Activated CD4-positive, alpha-beta T cell treated with anti-CD3 and anti-CD28 coated beads, Interleukin-2, amount 10 ng/mL, durations not matched to agents 24 days and 14 days (primary cell): ENCODE measurements around the gene SLC44A4. TPM values are rescaled to one million over a fixed set of nuclear protein-coding genes. Genes with fewer than 3 reads are reported as not detected.
"Not testable (repeated sequence)": the region's sequence is repeated elsewhere in the genome, so short reads cannot be mapped to it uniquely, and the experiment has no call there.

Experiments used
- DNase-seq: peaks from one replicate; pipeline ENCODE4 v3.0.0; 2022
- H3K27ac Mint-ChIP-seq: one replicate; pipeline ENCODE4 v1.8.0; 2022; ENCODE audit warnings: mild to moderate bottlenecking, mixed read lengths
- H3K27me3 Mint-ChIP-seq: one replicate; pipeline ENCODE4 v1.8.0; 2022; ENCODE audit warnings: mixed read lengths
- H3K36me3 Mint-ChIP-seq: one replicate; pipeline ENCODE4 v1.8.0; 2022; ENCODE audit warnings: low read depth, mild to moderate bottlenecking, mixed read lengths
- H3K4me1 Mint-ChIP-seq: one replicate; pipeline ENCODE4 v1.8.0; 2021; ENCODE audit warnings: mixed read lengths
- H3K4me3 Mint-ChIP-seq: one replicate; pipeline ENCODE4 v1.8.0; 2022; ENCODE audit warnings: mild to moderate bottlenecking, moderate library complexity, mixed read lengths
- H3K9me3 Mint-ChIP-seq: one replicate; pipeline ENCODE4 v1.8.0; 2021; ENCODE audit warnings: mixed read lengths
- intact Hi-C: fragments of 100-400 bp; cut with micrococcal nuclease; formaldehyde crosslinking; loops from one replicate; pipeline ENCODE4 v1.15.1; 2023
- total RNA-seq: library from RNA; stranded (reverse); gene quantifications from 2 replicates; pipeline ENCODE4 v1.2.3, GENCODE V29; 2022

Gene SLC44A4
- total RNA-seq, 1 donor from 2014 or later: not detected

- H3K4me3 Mint-ChIP-seq: peak overlapping the region; percentile 91
- intact Hi-C loops: loop anchor here (1.0 kb wide), 2 partner anchors 151 to 166 kb away; no protein-coding TSS in a partner anchor
- H3K27ac Mint-ChIP-seq: peak overlapping the region; percentile 82
- H3K27me3 Mint-ChIP-seq: no peaks in the 10 kb centered on the region
- H3K4me1 Mint-ChIP-seq: peaks cover 24% of the 10 kb centered on the region
- no peak for DNase-seq
- no peaks in the 10 kb centered on the region for H3K9me3 Mint-ChIP-seq
- H3K36me3 Mint-ChIP-seq: peaks cover 26% of the 10 kb centered on the region
Observed at GRCh38 chr6:31830886-31831335, 47.9 kb downstream of the SLC44A4 start.

GRCh38 chr6:31829633-31830283 is 49.0 kb downstream of the SLC44A4 start:
- Mint-ChIP-seq H3K27me3 (no peaks in the 10 kb centered on the region), H3K36me3 (peaks cover 18% of the 10 kb centered on the region), H3K4me3 (peak overlapping the region; percentile 91), H3K9me3 (no peaks in the 10 kb centered on the region), H3K27ac (peak overlapping the region; percentile 82), H3K4me1 (peaks cover 30% of the 10 kb centered on the region)
- peak; percentile 72 for DNase-seq
- intact Hi-C loops: loop anchor here (1.0 to 10.0 kb wide), 4 partner anchors 149 to 335 kb away; partner anchors contain the start of genes LTA, MICB and TNF

- peak within 1 kb of the TSS; percentile 87 for H3K4me3 Mint-ChIP-seq
- DNase-seq: peak; percentile 98
- peaks cover 37% of the 10 kb centered on the region for H3K4me1 Mint-ChIP-seq
- no peaks in the 10 kb centered on the region for H3K9me3 Mint-ChIP-seq
- H3K36me3 Mint-ChIP-seq: peaks cover 15% of the 10 kb centered on the region
- no peaks in the 10 kb centered on the region for H3K27me3 Mint-ChIP-seq
- peak within 1 kb of the TSS; percentile 93 for H3K27ac Mint-ChIP-seq
- intact Hi-C loops: loop anchor here (2.0 to 10.0 kb wide), 4 partner anchors 21 to 333 kb away; partner anchors contain the start of genes LSM2, LTA, MICB and TNF
Observed at GRCh38 chr6:31827286-31828079, 51.3 kb downstream of the SLC44A4 start, which contains the start of gene HSPA1B. TSS of gene HSPA1B (plus strand) at chr6:31827738. CDS start at chr6:31827951, 213 bp downstream.

GRCh38 chr6:31826793-31827285 is 52.0 kb downstream of the SLC44A4 start:
- no peak for DNase-seq
- intact Hi-C loops: loop anchor here (2.0 to 10.0 kb wide), 4 partner anchors 20 to 332 kb away; partner anchors contain the start of genes LSM2, LTA, MICB and TNF
- no peaks in the 10 kb centered on the region for H3K27me3 Mint-ChIP-seq
- peaks cover 15% of the 10 kb centered on the region for H3K36me3 Mint-ChIP-seq
- H3K4me3 Mint-ChIP-seq: peak overlapping the region; percentile 87
- peak overlapping the region; percentile 93 for H3K27ac Mint-ChIP-seq
- H3K9me3 Mint-ChIP-seq: no peaks in the 10 kb centered on the region
- H3K4me1 Mint-ChIP-seq: peaks cover 40% of the 10 kb centered on the region

- intact Hi-C loops: loop anchor here (10.0 kb wide), 2 partner anchors 251 to 331 kb away; partner anchors contain the start of genes LTA, MICB and TNF
- Mint-ChIP-seq H3K27me3 (no peaks in the 10 kb centered on the region), H3K9me3 (no peaks in the 10 kb centered on the region), H3K4me1 (peaks cover 36% of the 10 kb centered on the region), H3K36me3 (peaks cover 10% of the 10 kb centered on the region), H3K4me3 (peak overlapping the region; percentile 87), H3K27ac (peak overlapping the region; percentile 93)
- no peak for DNase-seq
Observed at GRCh38 chr6:31825553-31825952, 53.2 kb downstream of the SLC44A4 start.

- Mint-ChIP-seq H3K4me1 (peaks cover 43% of the 10 kb centered on the region), H3K4me3 (peak overlapping the region; percentile 21), H3K27ac (peak overlapping the region; percentile 58)
- H3K9me3 Mint-ChIP-seq, H3K36me3 Mint-ChIP-seq, DNase-seq, H3K27me3 Mint-ChIP-seq: not testable (repeated sequence)
- intact Hi-C loops: loop anchor here (10.0 kb wide), 2 partner anchors 249 to 329 kb away; partner anchors contain the start of genes LTA, MICB and TNF
Observed at GRCh38 chr6:31823592-31824196, 55.1 kb downstream of the SLC44A4 start.

GRCh38 chr6:31822036-31822821 is 56.6 kb downstream of the SLC44A4 start:
- peaks cover 14% of the 10 kb centered on the region for H3K36me3 Mint-ChIP-seq
- H3K27ac Mint-ChIP-seq: peak overlapping the region; percentile 95
- no peaks in the 10 kb centered on the region for H3K27me3 Mint-ChIP-seq
- peak overlapping the region; percentile 90 for H3K4me3 Mint-ChIP-seq
- DNase-seq: peak; percentile 88
- peaks cover 54% of the 10 kb centered on the region for H3K4me1 Mint-ChIP-seq
- H3K9me3 Mint-ChIP-seq: no peaks in the 10 kb centered on the region
- intact Hi-C loops: loop anchor here (10.0 kb wide), 2 partner anchors 247 to 327 kb away; partner anchors contain the start of genes LTA, MICB and TNF

- peaks cover 49% of the 10 kb centered on the region for H3K4me1 Mint-ChIP-seq
Observed at GRCh38 chr6:31821301-31822035, 57.3 kb downstream of the SLC44A4 start.

GRCh38 chr6:31820399-31820798 is 58.4 kb downstream of the SLC44A4 start:
- not testable (repeated sequence) for H3K9me3 Mint-ChIP-seq, H3K27ac Mint-ChIP-seq, DNase-seq, H3K27me3 Mint-ChIP-seq
- H3K4me1 Mint-ChIP-seq: peaks cover 47% of the 10 kb centered on the region
- peaks cover 14% of the 10 kb centered on the region for H3K36me3 Mint-ChIP-seq
- H3K4me3 Mint-ChIP-seq: peak overlapping the region; percentile 90
- intact Hi-C loops: loop anchor here (10.0 kb wide), 2 partner anchors 246 to 326 kb away; partner anchors contain the start of genes LTA, MICB and TNF

More at GRCh38 chr6:31821301-31822035, 57.3 kb downstream of the SLC44A4 start:
- peak; percentile 88 for DNase-seq
- H3K27ac Mint-ChIP-seq: peak overlapping the region; percentile 95
- no peaks in the 10 kb centered on the region for H3K27me3 Mint-ChIP-seq
- intact Hi-C loops: loop anchor here (10.0 kb wide), 2 partner anchors 247 to 327 kb away; partner anchors contain the start of genes LTA, MICB and TNF
- no peaks in the 10 kb centered on the region for H3K9me3 Mint-ChIP-seq
- H3K4me3 Mint-ChIP-seq: peak overlapping the region; percentile 90
- H3K36me3 Mint-ChIP-seq: peaks cover 14% of the 10 kb centered on the region

GRCh38 chr6:31819871-31820299 is 58.9 kb downstream of the SLC44A4 start:
- intact Hi-C loops: loop anchor here (10.0 kb wide), 2 partner anchors 245 to 325 kb away; partner anchors contain the start of genes LTA, MICB and TNF
- H3K9me3 Mint-ChIP-seq: no peaks in the 10 kb centered on the region
- H3K27ac Mint-ChIP-seq: peak overlapping the region; percentile 31
- H3K27me3 Mint-ChIP-seq: no peaks in the 10 kb centered on the region
- peaks cover 45% of the 10 kb centered on the region for H3K4me1 Mint-ChIP-seq
- DNase-seq: no peak
- H3K36me3 Mint-ChIP-seq: peaks cover 14% of the 10 kb centered on the region
- H3K4me3 Mint-ChIP-seq: peak overlapping the region; percentile 54

GRCh38 chr6:31817929-31818511 is 60.8 kb downstream of the SLC44A4 start:
- H3K9me3 Mint-ChIP-seq, intact Hi-C loops, H3K27me3 Mint-ChIP-seq: not testable (repeated sequence)
- peaks cover 53% of the 10 kb centered on the region for H3K4me1 Mint-ChIP-seq
- H3K27ac Mint-ChIP-seq: peak overlapping the region; percentile 96
- peaks cover 14% of the 10 kb centered on the region for H3K36me3 Mint-ChIP-seq
- peak overlapping the region; percentile 99 for H3K4me3 Mint-ChIP-seq
- DNase-seq: peak; percentile 75
